NCI-H446 (cell line): ENCODE measurements around the gene IMPDH1.
"Not testable (repeated sequence)": the region's sequence is repeated elsewhere in the genome, so short reads cannot be mapped to it uniquely, and the experiment has no call there.

Experiments
- DNase-seq, 2 experiments: peaks; one replicate each; lab custom pipeline; 2025; lab: John Stamatoyannopoulos, UW

The IMPDH1 gene

DNA sequence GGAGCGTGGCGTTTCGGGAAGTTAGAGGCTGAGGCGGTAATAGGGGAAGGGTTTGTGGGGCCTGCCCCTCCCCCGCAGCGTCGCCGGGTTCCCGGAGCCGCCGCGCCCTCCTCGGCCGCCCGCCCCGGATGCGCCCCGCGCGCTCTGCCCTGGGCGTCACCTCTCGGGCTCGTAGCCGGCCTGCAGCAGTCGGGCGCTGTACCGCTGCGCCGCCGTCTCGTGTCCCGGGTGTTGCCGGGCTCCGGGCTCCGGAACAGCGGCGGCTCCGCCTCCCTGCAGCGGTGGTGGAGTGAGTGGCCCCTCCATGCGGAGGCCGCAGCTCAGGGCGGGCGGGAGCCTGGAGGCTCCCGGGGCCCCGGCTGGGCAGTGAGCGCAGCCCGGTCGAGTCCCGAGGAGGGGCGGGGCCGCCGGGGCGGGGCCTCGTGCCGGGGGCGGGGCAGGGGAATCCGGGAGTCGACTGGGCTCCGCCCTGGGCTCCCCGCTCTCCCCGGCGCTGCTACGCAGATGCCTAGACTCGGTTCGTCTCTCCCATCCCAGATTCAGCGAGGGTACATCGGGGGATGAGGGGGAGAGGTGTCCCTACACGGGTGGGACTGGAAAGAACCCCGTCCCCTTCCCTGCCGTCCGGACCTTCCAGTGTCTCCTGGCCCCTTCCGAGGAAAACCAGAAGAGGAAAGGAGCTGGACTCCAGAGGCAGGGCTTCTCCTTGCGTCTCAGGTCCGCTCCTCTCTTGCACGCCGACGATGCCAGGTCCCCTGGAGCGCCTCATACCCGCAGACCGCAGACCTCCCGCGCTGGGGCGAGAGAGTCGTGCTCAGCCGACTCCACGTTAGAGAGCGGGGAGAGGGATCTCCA is at the start of gene IMPDH1:
IMPDH1 (minus strand) TSS at position 387 of the 855 bp plus-strand sequence; CDS start at position 306, 81 bp downstream.
- peak in 1 of 2 experiments; percentile 66 for DNase-seq

DNA sequence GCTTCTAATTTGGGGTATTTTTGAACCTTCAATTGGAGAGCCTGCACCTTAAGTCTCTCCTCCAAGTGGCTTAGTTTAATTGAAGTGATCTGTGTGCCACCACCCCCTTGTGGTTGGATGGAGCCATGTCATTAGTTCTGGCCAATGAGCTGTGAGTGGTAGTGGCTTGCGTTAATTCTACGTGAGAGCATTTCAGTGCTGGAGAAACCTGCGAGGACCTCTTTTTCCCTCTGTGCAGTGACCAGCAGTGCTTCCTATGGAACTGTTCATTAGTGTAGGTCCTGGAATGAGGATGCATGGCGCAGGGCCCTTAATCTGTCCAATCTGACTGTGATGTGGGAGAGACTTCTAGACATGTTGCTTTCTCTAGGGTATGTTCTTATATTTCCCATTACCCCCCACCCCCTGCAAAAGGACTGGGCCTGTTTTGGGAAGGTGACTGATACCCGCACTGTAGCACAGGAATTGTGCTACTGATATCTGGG is 49.7 kb upstream of the IMPDH1 start:
- DNase-seq, result peak; percentile 43 to 58

DNA sequence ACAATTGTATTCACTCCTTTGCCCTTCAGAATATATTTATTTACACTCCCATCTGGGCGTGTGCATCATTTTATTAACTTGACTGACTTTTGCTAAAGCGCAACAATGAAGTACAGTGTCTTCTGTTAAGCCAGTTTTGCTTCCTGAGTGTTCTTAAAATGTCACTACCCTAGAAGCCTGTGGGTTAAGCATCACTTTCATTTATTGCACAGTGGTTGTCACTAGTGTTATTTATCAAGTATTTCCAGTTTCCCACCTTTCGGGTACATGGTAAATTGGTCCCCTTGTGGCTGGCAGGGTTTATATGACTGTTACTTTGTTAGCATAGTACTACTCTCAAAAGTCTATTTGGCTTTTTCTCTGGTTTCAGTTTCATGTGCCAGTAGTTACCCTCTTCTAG is 49.2 kb upstream of the IMPDH1 start:
- DNase-seq, result no peak

DNA sequence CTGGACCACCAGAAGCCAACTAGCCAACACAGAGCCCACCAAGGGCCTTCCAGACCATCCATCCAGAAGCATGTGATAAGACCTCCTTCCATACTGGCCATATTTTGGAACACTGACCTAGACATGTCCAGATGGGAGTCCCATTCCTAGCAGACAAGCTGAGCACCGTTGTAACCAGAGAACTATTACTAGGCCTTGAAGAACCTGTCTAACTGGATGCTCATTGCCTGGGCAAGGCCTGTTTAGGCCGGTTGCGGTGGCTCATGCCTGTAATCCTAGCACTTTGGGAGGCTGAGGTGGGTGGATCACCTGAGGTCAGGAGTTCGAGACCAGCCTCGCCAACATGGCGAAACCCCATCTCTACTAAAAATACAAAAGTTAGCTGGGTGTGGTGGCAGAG is 47.6 kb upstream of the IMPDH1 start:
- not testable (repeated sequence) for DNase-seq

DNA sequence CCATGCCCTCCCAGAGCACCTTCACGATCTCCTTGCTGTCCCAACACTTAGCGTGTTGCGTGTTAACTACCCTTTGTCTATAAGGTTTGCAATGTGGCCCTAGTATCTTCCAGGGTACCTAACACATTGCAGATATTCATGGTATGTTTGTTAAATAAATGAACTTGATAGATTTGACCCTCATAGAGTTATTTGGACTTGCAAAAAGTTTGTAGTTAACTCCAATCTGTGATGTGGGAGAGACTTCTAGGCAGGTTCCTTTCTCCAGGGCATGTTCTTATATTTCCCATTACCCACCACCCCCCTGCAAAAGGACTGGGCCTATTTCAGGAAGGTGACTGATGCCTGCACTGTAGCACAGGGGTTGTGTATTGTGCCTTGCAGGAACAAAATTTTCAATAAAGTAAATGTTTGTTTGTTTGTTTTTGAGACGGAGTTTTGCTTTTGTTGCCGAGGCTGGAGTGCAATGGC is 46.5 kb upstream of the IMPDH1 start:
- DNase-seq, result no peak

DNA sequence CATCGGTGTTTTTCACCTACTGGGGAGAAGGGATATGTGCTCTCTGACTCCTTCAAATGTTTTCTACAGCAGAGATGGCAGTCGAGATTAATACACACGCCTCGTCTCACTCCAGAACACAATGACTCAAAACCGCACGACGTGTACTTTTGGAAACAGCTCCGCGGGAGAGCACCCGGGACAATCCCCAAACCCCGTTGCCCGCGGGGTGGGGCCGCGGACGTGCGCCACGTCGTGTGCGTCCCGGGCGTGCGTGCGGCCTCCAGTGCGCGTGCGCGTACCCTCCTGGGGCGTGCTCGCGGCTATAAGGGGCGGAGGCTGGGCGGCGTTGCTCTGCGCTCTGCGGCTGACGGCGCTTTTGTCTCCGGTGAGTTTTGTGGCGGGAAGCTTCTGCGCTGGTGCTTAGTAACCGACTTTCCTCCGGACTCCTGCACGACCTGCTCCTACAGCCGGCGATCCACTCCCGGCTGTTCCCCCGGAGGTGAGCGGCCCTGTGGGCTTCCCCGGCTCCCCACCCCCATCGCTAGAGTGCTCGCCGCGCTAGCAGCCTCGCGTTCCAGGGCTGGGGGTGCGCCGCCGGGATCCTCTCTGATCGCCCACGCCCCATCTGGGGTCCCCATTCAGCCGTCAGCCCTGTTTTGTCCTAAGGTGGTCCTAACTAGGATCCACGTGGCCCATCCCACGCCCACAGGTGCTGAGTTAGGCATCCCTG is 45.9 kb upstream of the IMPDH1 start, which contains the start of gene HILPDA:
HILPDA (plus strand) TSS at position 336 of the 712 bp plus-strand sequence. CDS start 1,391 bp downstream, outside the sequence.
- DNase-seq, result peak; percentile 33 to 93

DNA sequence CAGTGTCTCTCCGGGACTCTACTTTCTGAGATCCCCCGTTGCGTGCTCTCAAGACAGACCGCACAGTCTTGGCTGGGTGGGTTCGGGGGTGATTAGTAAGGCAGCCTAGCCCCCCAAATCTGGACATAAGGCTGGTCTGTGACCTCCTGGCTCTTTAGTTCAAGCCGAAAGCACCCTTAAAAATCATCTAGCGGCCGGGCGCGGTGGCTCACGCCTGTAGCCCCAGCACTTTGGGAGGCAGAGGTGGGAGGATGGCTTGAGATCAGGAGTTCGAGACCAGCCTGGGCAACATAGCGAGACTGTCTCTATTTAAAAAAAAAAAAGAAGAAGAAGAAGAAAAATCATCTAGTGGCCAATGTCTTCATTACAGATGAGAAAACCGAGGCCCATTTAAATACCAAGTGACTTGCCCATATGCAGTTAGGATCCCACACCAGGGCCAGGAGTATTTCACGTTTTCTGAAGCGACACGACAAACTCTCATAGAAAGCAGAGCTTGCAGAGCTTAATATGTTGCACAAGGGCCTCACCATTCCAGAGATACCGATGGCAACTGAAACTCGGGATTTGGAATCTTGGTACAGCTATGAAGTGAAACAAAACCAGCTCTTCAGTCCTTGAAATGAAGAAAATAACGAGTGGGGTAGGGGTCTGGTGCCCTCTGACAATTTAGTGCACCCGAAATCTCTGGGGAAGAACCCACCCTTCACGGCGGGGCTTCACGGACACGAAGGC is 45.2 kb upstream of the IMPDH1 start:
- no peak for DNase-seq

DNA sequence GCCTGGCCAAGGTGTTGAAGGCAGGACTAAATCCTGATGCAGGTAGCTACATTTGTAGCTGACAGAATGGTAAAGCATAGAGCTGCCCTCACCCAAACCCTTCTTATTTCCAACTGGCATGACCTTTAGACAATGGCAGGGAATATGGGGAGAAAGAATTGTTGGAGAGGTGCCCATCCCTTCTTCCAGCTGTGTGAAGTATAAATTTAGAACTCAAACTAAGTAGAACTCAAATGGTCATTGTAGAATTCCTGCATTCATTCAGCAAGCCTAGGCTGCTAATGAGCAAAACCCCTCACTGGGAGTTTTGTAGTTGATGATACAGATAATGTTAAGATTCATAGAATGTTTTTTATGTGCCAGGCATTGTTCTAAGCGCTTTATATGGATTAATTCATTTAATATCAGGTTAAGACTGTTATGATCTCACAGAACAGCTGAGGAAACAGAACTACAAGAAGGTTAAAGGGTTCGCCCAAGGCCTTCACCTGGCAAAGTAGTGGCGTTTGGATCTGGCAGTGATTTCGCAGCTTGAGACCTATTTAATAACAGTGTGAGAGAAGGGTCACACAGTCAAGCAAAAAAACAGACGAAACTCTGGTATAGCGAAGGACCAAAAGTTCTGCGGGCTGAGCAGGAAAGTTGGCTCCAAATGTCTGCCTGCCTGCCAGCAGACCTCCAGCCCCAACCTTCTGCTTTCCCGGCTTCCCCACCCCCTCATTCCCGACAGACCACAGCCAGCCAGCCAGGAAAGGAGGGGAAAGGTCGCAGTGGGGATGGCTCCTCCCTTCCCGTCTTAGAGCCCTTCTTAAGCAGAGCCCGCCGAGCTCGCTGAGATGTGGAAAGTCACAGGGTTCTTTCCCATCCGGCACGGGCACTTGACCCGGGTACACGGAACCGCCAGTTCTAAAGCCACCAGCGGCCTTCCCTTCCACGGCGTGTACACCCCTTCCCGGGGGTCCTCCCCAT is 44.3 kb upstream of the IMPDH1 start:
- DNase-seq, result peak in 1 of 2 experiments; percentile 67

DNA sequence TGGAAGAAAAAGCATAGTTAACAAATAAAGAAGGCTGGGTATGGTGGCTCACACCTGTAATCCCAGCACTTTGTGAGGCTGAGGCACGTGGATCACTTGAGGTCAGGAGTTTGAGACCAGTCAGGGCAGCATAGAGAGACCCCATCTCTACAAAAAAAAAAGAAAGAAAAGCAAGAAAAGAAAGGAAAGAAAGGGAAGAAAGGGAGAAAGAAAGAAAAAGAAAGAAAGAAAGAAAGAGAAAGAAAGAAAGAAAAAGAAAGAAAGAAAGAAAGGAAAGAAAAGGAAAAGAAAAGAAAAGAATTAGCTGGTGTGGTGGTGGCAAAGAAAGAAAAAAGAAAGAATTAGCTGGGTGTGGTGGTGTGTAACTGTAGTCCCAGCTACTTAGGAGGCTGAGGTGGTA is 42.8 kb upstream of the IMPDH1 start:
- DNase-seq, result no peak

DNA sequence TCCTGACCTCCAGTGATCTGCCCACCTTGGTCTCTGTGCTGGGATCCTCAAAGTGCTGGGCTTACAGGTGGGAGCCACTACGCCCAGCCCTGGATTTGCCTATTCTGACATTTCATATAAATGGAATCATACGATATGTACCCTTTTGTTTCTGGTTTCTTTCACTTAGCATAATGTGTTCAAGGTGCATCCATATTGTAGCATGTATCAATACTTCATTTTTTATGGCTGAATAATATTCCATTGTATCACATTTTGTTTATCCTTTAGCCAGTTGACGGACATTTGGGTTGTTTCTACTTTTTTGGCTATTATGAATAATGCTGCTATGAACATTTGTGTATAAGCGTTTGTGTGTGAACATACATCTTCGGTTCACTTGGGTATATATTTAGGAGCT is 41.1 kb upstream of the IMPDH1 start:
- DNase-seq, result no peak

DNA sequence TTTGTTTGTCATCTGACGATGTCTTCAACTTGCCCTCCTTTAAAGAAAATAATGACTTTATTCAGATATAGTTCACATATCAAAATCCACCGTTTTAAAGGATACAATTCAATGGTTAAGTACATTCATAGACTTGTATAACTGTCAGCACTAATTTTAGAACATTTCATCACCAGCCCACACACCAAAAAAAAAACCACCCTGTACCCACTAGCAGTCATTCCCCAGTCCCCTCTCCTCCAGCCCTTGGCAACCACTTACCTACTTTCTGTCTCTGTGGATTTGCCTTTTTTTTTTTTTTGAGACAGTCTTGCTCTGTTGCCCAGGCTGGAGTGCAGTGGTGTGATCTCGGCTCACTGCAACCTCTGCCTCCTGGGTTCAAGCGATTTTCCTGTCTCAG is 40.6 kb upstream of the IMPDH1 start:
- no peak for DNase-seq

DNA sequence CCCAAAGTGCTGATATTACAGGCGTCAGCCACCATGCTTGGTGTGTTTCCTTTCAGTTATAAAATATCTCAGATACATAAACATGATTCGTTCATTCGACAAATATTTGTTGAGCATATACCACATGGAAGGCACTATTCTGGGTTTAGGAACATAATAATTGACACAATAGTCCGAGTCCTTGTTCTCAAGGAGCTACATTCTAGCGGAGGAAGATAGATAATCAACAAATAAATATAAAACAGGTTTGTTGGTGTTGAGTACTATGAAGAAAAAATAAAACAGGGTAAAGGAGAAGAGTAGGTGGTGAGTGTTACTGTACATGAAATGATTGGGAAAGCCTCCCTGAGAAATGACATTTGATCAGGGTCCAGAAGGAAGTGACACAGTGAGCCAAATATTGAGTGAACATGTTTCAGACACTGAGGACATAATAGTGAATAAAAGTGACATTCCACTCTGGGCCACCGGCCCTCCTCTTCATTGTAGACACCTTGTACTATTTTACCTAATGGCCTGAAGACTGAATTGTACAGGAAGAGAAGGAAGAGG is 39.0 kb upstream of the IMPDH1 start:
- no peak for DNase-seq

DNA sequence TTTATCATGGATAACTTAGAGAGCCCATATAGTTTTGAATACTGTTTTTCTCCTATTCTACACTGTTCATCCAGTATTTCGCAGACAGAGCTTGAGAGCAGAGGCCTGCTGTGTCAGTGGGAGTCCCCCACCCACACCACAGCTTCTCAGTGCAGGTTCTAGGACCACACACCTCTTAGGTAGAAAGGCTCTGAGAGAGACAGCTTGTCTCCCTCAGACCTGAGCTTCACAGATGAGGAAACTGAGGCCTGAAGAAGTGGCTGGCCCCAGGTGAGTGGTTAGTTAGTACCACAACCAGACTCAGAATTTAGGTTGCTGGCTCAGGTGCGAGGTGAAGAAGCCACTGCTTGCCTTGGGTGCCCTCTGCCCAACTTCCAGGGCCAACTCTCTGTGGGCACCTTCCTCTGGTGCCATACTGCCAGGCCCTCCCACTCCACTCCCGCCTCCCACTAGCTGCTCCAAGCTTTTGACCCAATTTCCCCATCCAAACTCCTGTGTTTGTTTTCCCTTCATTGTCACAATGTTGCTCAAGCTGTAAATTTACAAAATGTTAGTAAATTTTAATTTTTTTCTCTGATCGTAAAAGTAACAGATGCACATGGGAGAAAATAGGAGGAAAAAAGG is 38.3 kb upstream of the IMPDH1 start:
- DNase-seq, result no peak

DNA sequence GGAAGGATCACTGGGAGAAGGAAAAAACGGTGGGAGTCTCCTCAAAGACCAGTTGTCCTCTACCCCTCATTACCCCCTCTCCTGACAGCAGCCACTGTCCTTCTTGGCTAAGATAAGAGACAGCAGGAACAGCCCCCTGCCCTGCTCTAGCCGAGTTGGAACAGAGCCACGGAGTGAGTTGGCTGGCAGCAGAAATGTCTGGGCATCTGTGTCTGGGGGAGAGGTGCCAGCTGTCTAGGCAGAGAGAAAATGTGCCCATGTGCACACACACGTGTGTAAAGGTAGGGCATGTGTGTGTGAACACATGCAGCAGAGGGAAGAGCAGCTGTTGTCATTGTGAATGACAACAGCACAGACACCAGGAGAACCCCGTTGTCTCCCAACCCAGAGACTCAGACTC is 36.5 kb upstream of the IMPDH1 start:
- DNase-seq, result peak in 1 of 2 experiments; percentile 83

DNA sequence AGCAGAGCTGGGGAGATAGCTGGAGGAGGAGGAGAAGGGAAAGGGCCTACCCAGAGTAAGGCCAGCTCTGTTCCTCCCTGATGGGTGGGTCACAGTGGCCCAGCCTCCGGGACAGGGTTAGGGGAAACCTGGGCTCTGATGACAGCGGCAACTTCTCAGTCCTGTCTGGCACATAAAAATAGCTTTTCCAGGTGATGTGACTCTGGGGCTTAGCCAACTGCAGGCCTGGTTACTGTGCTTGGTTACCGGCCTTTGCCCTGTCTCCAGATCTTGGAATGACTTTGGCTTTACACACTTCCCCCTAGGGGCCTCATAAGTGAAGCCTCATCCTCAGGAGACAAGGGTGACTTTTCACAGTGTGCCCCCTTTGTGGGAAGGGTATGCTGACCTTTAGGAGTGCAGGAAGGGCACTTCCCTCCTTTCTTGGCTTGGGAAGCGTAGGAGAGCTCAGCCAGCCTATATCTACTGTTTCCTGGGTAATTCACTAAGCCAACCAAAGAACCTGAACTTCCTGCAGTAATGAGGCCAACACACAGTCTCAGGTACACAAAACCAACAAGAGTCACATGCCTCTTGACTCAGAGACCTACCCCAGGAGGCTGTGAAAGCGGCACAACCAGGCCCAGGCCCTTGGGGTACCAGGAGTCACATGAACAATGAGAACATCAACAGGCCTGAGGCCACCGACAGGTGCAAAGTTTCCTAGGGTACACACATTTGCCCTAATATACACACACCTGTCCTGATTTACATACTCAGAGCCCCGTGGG is 34.2 kb upstream of the IMPDH1 start:
- DNase-seq, result no peak

DNA sequence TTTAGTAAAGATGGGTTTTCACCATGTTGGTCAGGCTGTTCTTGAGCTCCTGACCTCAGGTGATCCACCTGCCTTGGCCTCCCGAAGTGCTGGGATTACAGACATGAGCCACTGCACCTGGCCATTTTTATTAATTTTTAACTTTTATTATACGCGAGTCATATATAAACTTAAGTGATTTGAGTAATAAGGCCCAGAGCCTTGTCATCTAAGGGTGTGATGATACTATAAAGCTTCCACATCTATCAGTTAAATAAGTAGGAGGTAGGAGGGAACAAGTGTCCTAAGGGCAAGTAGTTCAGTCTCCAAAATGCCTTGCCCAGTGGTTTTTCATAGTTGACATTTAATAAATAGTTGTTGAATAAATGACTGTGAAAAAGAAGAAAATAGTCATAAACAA is 32.6 kb upstream of the IMPDH1 start:
- DNase-seq, result no peak

DNA sequence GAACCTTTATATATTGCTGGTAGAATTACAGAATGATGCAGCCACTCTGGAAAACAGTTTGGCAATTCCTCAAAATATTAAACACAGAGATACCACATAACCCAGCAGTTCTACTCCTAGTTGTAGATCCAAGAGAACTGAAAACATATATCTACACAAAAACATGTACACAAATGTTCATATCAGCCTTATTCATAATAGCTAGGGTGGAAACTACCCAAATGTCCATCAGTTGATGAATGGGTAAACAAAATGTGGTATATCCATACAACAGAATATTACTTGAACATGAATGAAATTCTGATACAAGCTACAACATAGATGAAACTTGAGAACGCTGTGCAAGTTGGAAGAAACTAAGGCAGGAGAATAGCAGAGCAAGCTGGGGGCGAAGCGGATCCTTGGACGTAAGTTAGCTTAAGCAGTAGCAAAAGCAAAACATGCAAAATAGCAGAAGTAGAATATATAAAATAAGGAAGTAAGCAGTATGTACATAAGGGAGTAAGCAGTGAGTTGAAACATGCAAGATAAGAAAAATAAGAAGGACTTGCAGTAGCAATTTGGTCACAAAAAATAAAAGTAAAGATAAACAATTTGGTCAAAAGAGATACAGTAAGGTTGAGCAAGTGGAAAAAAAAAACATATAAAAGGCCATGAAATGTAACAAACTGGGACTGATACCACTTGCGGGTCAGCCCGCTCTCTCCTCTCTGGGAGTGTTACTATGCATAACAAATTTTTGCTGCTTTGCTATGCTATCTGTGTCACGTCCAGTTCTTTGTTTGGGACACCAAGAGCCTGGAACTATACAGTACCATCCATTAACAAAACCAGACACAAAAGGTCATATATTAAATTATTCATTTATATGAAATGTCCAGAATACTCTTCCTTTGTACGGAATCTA is 27.9 kb upstream of the IMPDH1 start:
- no peak for DNase-seq

DNA sequence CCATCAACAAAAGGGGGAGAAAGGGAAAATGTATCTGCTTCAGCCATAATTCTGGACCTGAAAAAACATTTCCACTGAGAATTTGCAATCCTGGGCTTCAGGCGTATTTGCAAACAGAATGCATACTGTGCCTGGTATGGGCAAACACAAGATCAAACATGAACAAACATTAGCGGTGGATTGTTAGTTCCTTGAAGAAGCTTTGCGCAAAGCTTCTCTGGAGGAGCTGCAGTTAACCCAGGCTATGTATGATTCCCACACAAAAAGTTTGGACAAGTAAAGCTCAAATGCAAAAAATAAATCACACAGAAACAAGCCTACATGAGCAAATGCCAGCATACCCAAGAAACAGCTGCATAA is 25.5 kb upstream of the IMPDH1 start:
- DNase-seq, result no peak
